Measurements from ENCODE around the gene KIAA0513.

KIAA0513 gene

GRCh38 chr16:85072947-85073346 is 45.4 kb downstream of the KIAA0513 start:
- no peak for FAIRE-seq

- FAIRE-seq, result no peak
These were observed 46.8 kb downstream of the KIAA0513 start for GRCh38 chr16:85074225-85074914.

GRCh38 chr16:85075236-85075924 is 47.8 kb downstream of the KIAA0513 start:
- no peak for FAIRE-seq

- no peak for FAIRE-seq
These were observed 49.4 kb downstream of the KIAA0513 start for GRCh38 chr16:85077039-85077438.

GRCh38 chr16:85077576-85078125 is 50.1 kb downstream of the KIAA0513 start:
- FAIRE-seq, result no peak

- no peak for FAIRE-seq
These were observed 50.6 kb downstream of the KIAA0513 start for GRCh38 chr16:85078226-85078625.

GRCh38 chr16:85078952-85079351 is 51.4 kb downstream of the KIAA0513 start:
- FAIRE-seq, result no peak

- no peak for FAIRE-seq
These were observed 52.4 kb downstream of the KIAA0513 start for GRCh38 chr16:85079785-85080570.

GRCh38 chr16:85081038-85081437 is 53.4 kb downstream of the KIAA0513 start:
- no peak for FAIRE-seq

- no peak for FAIRE-seq
These were observed 54.2 kb downstream of the KIAA0513 start for GRCh38 chr16:85081765-85082164.

GRCh38 chr16:85082173-85083050 is 54.8 kb downstream of the KIAA0513 start:
- FAIRE-seq, result no peak

- FAIRE-seq, result no peak
These were observed 55.5 kb downstream of the KIAA0513 start for GRCh38 chr16:85083051-85083639.

- FAIRE-seq, result no peak
These were observed 57.4 kb downstream of the KIAA0513 start for GRCh38 chr16:85084841-85085510.

GRCh38 chr16:85085721-85086120 is 58.1 kb downstream of the KIAA0513 start:
- no peak for FAIRE-seq

- no peak for FAIRE-seq
These were observed 59.0 kb downstream of the KIAA0513 start for GRCh38 chr16:85086347-85087291.

- FAIRE-seq, result no peak
These were observed 60.4 kb downstream of the KIAA0513 start for GRCh38 chr16:85087899-85088569.

GRCh38 chr16:85088570-85089199 is 61.1 kb downstream of the KIAA0513 start:
- no peak for FAIRE-seq

- no peak for FAIRE-seq
These were observed 61.9 kb downstream of the KIAA0513 start for GRCh38 chr16:85089525-85089924.

- no peak for FAIRE-seq
These were observed 62.6 kb downstream of the KIAA0513 start for GRCh38 chr16:85090181-85090580.
